KBM-7 (cell line): ENCODE data around the gene TCERG1L.

ENCODE experiments used
- DNase-seq: peaks from one replicate; pipeline ENCODE4 v3.0.0-alpha.2; 2015
- in situ Hi-C: fragments of 300-500 bp; cut with MboI; formaldehyde crosslinking; loops from 2 replicates; pipeline ENCODE4 v1.14.3; 2020; ENCODE audit warnings: low sequenced_read_pairs, low pct_unique_long_range_greater_than_20kb, mixed read lengths

TCERG1L gene

DNA sequence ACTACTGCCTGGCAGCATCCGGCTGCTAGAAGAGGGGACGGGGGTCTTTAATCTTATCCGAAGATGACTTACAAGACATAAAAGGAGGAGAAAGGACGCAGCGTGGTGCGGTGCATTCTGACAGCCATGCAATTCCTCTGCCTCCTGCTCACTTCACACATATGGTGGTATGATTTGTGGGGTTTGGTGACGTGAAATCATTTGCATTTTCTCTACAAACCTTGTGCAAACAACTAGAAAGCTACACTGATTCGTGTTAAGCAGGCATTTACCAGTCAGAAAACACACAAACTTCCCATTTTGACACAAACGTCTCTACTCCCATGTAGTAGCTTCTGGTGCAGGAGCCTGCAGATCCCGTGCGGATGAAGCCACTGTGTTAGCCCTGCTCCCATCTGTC lies 6.8 kb upstream of the TCERG1L start:
- in situ Hi-C loops, result no loop called here
- no peak for DNase-seq

GRCh38 chr10:131316321-131317075 lies 5.0 kb upstream of the TCERG1L start:
- in situ Hi-C loops, result no loop called here
- no peak for DNase-seq

DNA sequence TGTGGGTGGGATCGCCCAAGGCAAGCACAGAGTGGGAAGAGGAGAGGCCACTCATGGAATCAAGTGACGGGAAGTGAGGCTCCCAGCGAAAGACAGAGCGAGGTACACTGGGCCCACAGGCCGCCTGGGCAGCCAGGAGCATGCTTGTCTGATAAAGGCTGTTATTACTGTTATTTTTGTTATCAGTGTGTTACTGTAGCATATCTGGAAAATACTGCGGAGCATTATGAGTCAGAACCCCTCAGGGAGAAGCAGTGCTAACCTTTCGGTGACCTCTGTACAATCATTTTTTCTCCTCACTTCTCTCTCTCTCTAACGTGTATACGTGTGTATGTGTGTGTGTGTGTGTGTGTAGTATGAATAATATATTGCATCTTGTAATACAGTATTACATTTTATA lies 3.8 kb upstream of the TCERG1L start:
- no peak for DNase-seq
- in situ Hi-C loops, result no loop called here

GRCh38 chr10:131314799-131315198 lies 3.3 kb upstream of the TCERG1L start:
- in situ Hi-C loops, result no loop called here
- no peak for DNase-seq

- DNase-seq, result no peak
- in situ Hi-C loops, result no loop called here
These were observed 2.6 kb upstream of the TCERG1L start for GRCh38 chr10:131314148-131314547.

DNA sequence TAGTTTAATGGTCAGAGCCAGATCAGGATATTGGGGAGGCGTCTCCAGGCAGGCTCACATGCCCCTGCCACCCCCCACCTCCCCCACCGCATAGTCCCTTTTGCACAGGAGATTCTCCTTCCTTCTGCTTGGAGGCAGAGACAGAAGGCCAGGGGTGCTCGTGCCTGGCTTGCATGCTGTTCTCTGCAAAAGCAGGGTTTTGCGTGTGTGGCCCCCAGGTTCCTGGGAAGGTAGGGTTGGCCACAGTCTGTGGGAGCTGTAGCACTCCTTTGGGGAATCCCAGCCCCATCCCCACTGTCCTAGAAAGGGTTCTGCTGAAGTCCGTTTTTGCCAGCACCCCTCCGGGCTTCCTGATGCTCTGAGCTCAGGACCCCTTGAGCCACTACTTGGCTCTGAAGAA lies 1.9 kb upstream of the TCERG1L start:
- in situ Hi-C loops, result no loop called here
- DNase-seq, result no peak

GRCh38 chr10:131312478-131312836 lies 936 bp upstream of the TCERG1L start:
- DNase-seq, result no peak
- in situ Hi-C loops, result no loop called here

DNA sequence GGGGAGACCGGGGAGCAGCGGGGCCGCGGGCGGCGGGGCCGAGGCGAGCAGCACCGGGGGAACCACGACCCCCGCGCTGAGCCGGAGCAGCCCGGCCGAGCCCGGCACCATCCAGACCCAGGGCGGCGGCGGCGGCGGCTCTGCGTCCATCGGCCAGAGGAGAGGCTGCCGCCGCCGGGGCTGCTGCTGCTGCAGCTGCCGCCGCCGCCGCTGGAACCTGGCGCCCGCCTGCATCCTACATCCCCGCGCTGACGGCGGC lies 190 bp downstream of the TCERG1L start:
- in situ Hi-C loops, result no loop called here
- no peak for DNase-seq

GRCh38 chr10:131310551-131311401 lies 745 bp downstream of the TCERG1L start:
- DNase-seq, result no peak
- in situ Hi-C loops, result no loop called here

DNA sequence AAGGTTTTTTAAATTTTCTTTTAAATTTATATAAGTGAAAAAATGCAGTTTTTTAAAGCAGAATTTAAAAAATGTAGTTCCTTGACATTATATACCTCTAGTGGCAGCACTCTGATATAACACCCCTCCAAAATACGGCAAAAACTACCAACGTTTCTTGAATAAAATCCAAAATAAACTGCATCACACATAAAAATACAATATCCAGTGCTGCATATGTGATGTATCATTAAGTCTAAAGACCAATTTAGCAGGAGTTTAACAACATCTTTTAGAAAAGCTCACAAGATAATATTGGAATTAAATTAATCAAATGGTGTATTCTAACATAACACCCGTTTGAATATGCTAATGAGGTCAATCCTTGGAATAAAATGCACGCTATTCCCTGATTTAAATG lies 1.4 kb downstream of the TCERG1L start:
- in situ Hi-C loops, result no loop called here
- DNase-seq, result no peak

GRCh38 chr10:131300508-131300907 lies 11.0 kb downstream of the TCERG1L start:
- no peak for DNase-seq
- in situ Hi-C loops, result no loop called here

DNA sequence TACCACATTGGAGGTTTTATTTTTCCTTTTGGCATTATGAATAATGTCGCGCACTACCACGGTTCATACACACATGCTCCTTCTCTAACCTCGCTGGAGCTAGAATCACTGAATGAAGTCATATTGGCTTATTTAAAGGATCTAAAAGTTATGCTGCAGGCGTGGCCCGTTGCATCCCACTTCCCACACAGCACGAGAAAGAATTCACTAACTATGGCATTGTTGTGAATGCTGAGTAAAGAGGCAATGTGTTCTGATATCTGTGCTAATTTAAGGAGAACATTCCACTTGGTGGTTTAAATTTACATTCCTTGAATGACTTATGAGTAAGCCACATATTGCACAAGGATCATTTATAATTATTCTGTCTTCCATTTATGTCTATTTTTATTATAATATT lies 20.7 kb downstream of the TCERG1L start:
- in situ Hi-C loops, result no loop called here
- DNase-seq, result no peak

- no peak for DNase-seq
- in situ Hi-C loops, result no loop called here
These were observed 22.9 kb downstream of the TCERG1L start for GRCh38 chr10:131288648-131289047.

DNA sequence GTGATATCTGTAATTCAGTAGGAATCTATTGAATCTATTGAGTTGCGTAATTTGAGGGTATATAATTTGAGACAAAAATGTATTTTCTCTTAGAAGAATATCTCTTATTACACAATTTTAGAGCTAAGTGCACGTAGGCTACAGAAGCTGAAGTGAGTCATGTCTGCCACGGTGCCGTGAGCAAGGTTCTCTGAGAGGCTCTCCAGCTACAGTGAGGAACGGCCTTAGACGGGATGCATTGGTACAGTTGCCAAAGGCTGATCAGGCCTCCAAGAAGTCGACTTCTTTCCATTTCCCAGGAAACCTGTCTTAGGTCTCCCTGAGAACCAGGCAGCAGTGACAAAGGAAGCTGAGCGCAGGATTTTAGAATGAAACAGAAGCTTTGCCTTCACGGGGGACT lies 28.6 kb downstream of the TCERG1L start:
- in situ Hi-C loops, result no loop called here

DNA sequence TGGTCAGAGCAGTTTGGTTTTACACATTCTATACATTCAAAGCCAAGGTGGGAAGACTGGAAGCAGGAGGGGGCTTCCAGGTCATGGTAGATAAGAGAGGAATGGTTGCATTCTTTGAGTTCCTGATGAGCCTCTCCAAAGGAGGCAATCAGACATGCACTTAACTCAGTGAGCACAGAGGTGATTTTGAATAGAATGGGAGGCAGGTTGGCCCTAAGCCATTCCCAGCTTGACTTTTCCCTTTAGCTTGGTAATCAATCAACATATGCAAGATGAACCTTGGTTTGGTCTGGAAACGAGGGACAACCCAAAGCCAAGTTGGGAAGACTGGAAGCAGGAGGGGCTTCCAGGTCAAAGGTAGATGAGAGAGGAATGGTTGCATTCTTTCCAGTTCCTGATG lies 31.4 kb downstream of the TCERG1L start:
- DNase-seq, result no peak

More for the DNA sequence above, 28.6 kb downstream of the TCERG1L start:
- no peak for DNase-seq

DNA sequence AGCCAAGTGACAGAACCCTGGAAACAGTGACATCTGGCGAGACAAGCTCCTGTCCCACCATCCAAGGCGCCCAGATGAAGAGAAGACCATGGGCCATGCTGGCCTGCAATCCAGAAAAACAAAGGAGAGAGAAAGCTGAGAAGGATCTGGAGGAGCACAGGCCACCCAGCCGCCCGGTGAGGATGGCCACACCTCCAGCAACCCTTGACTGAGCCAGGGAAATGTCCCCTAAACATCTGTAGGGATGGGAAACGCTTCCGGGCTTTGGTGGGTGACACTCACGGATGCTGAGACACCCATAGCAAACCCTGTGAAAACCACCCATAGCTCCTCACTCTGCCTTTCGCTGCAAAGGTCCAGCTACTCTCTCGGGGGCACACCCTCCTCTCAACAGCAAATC lies 32.0 kb downstream of the TCERG1L start:
- no peak for DNase-seq
- in situ Hi-C loops, result no loop called here

More for the DNA sequence above, 31.4 kb downstream of the TCERG1L start:
- in situ Hi-C loops, result no loop called here

GRCh38 chr10:131277969-131278368 lies 33.6 kb downstream of the TCERG1L start:
- in situ Hi-C loops, result no loop called here
- no peak for DNase-seq

DNA sequence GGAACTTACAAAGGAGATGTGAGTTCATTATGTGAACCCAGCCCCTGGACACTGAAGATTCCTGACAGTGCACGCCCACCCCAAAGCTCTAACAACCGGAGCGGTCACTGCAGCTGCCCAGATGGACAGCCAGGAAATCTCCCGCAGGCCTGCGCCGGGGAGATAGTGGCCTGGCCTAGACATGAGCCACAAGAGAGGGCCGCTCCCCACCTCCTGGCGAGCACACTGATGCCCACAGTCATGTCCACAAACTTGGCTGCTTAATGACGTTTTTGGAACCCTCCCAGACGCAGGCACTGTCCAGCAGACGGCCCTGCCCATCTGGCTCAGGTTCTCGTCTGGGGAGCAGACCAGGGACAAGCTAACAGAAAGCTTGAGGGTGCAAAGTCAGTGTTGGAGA lies 34.2 kb downstream of the TCERG1L start:
- DNase-seq, result no peak
- in situ Hi-C loops, result no loop called here

DNA sequence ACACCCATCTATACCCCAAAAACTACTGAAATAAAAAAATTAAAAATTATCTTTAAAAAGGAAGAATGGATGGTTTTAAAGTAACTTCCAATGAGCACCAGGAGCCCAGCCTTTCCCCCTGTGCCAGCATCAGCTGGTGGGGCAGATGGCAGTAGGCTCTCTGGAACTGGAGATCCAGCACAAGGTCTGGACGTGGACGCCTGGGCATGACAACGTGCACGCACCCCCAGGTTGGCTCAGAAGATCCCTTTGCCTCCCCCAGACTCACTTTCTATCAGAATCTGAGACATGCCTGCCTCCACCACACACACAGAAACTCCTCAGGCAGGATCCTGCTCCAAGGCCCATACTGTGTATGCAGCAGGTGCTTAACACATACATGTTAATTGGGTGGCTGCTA lies 35.8 kb downstream of the TCERG1L start:
- no peak for DNase-seq

DNA sequence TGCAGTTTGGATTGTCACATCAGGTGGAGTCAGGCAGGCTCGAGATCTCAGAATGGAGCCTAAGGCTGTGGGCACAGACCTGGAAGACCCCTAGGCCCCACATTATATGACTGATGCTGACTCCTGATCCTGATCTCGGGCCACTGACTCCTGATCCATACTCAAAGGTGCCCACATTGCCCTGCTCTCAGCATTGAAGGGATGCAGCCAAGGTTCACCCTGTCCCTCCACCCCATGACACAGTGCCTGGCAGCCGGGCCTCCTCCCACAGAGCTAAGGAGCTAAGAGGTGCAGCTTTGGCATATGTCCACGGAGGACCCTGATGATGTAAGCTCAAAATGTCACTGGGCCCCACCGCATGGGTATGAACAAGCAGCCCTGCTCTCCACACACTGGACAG lies 36.6 kb downstream of the TCERG1L start:
- in situ Hi-C loops, result no loop called here
- DNase-seq, result no peak

More for the DNA sequence above, 35.8 kb downstream of the TCERG1L start:
- in situ Hi-C loops, result no loop called here
